ENCODE measurements around the gene KSR2.

The KSR2 gene

DNA sequence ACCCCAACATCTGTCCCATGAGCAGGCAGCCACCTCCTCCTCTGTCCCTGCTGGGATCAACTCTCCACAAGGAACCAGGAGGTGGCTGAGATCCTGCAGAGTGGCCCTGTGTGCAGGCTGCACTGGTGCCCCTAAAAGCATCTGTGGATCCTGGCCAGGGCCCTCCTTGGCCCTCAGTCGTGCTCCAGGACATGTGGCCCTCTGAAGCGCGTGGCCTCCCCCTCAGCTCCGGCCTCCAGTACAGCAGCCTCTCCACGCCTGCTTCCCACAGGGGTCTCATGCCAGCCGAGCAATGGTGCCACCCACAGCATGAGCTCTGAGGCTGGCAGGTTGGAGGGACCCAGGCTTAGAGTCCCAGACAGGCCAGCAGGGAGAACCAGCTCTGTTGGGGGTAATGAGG lies 530.0 kb downstream of the KSR2 start:
- H3K9me3 ChIP-seq (ENCODE audit: insufficient read depth, low read length) = no peaks in the 10 kb centered on the region

DNA sequence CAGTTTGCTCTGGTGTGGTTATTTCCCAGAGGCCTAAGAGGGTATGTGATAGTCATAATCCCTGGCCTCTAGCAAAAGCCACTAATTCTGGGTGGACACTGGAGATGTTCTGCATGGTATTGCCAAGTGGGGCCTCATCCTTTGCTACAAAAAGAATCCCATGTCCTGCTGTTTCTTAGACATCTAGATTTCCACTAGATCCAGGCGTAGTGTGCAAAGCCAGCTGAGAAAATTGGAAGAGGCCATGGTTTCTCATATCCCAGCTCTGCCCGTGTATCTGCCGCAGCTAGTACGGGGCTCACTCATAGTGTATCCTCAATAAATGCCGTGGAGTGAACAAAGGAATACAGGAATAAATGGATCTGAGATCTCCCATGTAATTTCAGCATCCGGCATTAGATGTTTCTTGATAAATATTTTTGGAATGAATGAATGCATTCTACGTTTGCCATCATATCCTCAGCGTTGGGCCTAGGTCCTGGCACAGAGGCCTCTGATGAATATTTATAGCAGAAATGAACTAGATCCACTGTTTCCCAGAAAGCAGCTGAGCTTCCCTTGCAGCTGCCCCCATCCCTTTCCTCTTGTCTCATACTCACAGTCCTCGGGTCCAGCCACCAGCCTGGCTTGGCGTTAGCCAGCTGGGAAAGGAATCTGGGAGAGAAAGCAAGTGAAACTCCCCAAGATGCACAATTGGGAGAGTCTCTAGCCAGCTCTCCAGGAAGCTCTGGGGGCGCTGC lies 531.1 kb downstream of the KSR2 start:
- H3K27me3 ChIP-seq (ENCODE audit: low read depth, low read length) = no peaks in the 10 kb centered on the region
- H3K79me2 ChIP-seq (ENCODE audit: low read length) = no peaks in the 10 kb centered on the region
- no peak overlapping the region for H3K27ac ChIP-seq (ENCODE audit: low read length)
- H3K4me2 ChIP-seq (ENCODE audit: low read length) = no peak overlapping the region
- no peaks in the 10 kb centered on the region for H3K36me3 ChIP-seq (replicated peaks; ENCODE audit: low read depth, low read length)
- no peak overlapping the region for H3K4me3 ChIP-seq (ENCODE audit: low read length)
- TF ChIP-seq, protein P1, sequence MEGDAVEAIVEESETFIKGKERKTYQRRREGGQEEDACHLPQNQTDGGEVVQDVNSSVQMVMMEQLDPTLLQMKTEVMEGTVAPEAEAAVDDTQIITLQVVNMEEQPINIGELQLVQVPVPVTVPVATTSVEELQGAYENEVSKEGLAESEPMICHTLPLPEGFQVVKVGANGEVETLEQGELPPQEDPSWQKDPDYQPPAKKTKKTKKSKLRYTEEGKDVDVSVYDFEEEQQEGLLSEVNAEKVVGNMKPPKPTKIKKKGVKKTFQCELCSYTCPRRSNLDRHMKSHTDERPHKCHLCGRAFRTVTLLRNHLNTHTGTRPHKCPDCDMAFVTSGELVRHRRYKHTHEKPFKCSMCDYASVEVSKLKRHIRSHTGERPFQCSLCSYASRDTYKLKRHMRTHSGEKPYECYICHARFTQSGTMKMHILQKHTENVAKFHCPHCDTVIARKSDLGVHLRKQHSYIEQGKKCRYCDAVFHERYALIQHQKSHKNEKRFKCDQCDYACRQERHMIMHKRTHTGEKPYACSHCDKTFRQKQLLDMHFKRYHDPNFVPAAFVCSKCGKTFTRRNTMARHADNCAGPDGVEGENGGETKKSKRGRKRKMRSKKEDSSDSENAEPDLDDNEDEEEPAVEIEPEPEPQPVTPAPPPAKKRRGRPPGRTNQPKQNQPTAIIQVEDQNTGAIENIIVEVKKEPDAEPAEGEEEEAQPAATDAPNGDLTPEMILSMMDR (IDR thresholded peaks at IDR 0.05; ENCODE audit: low read depth, low read length) = no peak
- TF ChIP-seq EZH2phosphoT487 (IDR thresholded peaks at IDR 0.05; ENCODE audit: low read depth) = no peak
- no peaks in the 10 kb centered on the region for H4K20me1 ChIP-seq (ENCODE audit: insufficient read depth, low read length)
- H3K9me3 ChIP-seq (ENCODE audit: insufficient read depth, low read length) = no peaks in the 10 kb centered on the region
- no peak overlapping the region for H3K9ac ChIP-seq (ENCODE audit: low read length)
- H2AFZ ChIP-seq (ENCODE audit: low read depth, low read length) = no peak overlapping the region
- no peaks in the 10 kb centered on the region for H3K4me1 ChIP-seq (ENCODE audit: low read length)

More for the DNA sequence above, 530.0 kb downstream of the KSR2 start:
- Histone ChIP-seq H3K9ac (ENCODE audit: low read length) (no peak overlapping the region), H3K36me3 (replicated peaks; ENCODE audit: low read depth, low read length) (no peaks in the 10 kb centered on the region), H3K79me2 (ENCODE audit: low read length) (no peaks in the 10 kb centered on the region), H3K4me3 (ENCODE audit: low read length) (no peak overlapping the region), H3K4me1 (ENCODE audit: low read length) (no peaks in the 10 kb centered on the region), H3K27ac (ENCODE audit: low read length) (no peak overlapping the region), H4K20me1 (ENCODE audit: insufficient read depth, low read length) (no peaks in the 10 kb centered on the region), H3K4me2 (ENCODE audit: low read length) (no peak overlapping the region), H3K27me3 (ENCODE audit: low read depth, low read length) (no peaks in the 10 kb centered on the region), H2AFZ (ENCODE audit: low read depth, low read length) (no peak overlapping the region)
- no peak for TF ChIP-seq EZH2phosphoT487 (IDR thresholded peaks at IDR 0.05; ENCODE audit: low read depth)
- TF ChIP-seq, protein P1 (IDR thresholded peaks at IDR 0.05; ENCODE audit: low read depth, low read length) = no peak

DNA sequence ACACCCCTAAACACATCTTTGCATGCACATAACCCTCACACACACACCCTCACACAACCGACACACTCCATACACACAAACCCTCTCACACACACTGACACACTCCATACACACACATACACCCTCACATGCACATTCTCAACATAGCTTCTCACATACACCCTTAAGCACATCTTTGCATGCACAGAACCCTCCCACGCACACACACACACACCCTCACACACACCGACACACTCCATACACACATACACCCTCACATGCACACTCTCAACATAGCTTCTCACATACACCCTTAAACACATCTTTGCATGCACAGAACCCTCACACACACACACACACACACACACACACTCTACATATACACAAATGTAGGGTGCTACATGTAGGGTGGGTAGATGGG lies 534.9 kb downstream of the KSR2 start:
- H3K36me3 ChIP-seq (replicated peaks; ENCODE audit: low read depth, low read length) = no peaks in the 10 kb centered on the region
- no peaks in the 10 kb centered on the region for H3K4me1 ChIP-seq (ENCODE audit: low read length)
- H4K20me1 ChIP-seq (ENCODE audit: insufficient read depth, low read length) = no peaks in the 10 kb centered on the region
- no peak overlapping the region for H3K4me2 ChIP-seq (ENCODE audit: low read length)
- no peak overlapping the region for H3K9ac ChIP-seq (ENCODE audit: low read length)
- H2AFZ ChIP-seq (ENCODE audit: low read depth, low read length) = no peak overlapping the region
- no peak overlapping the region for H3K27ac ChIP-seq (ENCODE audit: low read length)
- no peaks in the 10 kb centered on the region for H3K79me2 ChIP-seq (ENCODE audit: low read length)
- H3K27me3 ChIP-seq (ENCODE audit: low read depth, low read length) = no peaks in the 10 kb centered on the region
- H3K9me3 ChIP-seq (ENCODE audit: insufficient read depth, low read length) = no peaks in the 10 kb centered on the region
- TF ChIP-seq, protein P1 (IDR thresholded peaks at IDR 0.05; ENCODE audit: low read depth, low read length) = no peak
- no peak for TF ChIP-seq EZH2phosphoT487 (IDR thresholded peaks at IDR 0.05; ENCODE audit: low read depth)
- H3K4me3 ChIP-seq (ENCODE audit: low read length) = no peak overlapping the region

DNA sequence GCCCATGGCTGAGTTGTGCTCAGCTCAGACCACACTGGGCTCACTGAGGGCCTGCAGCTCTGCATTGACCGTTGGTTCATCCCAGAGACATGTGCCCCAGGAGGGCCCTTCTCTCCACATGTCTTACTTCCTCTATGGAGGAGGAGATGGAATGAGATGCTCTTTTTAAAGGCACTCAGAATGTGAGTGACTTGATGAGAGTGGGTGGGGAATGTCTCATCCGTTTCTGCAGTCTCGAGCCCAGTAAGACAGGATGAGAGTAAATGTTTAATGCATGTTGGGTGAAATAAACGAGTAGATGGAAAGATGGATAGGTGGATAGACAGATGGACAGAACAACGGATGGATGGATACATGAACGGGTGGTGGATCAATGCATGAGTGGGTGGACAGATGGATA lies 538.5 kb downstream of the KSR2 start:
- Histone ChIP-seq H3K27me3 (ENCODE audit: low read depth, low read length) (no peaks in the 10 kb centered on the region), H3K79me2 (ENCODE audit: low read length) (no peaks in the 10 kb centered on the region), H3K27ac (ENCODE audit: low read length) (no peak overlapping the region), H3K4me2 (ENCODE audit: low read length) (no peak overlapping the region), H3K4me1 (ENCODE audit: low read length) (no peaks in the 10 kb centered on the region), H2AFZ (ENCODE audit: low read depth, low read length) (no peak overlapping the region), H3K9me3 (ENCODE audit: insufficient read depth, low read length) (no peaks in the 10 kb centered on the region), H4K20me1 (ENCODE audit: insufficient read depth, low read length) (no peaks in the 10 kb centered on the region), H3K4me3 (ENCODE audit: low read length) (no peak overlapping the region), H3K36me3 (replicated peaks; ENCODE audit: low read depth, low read length) (no peaks in the 10 kb centered on the region), H3K9ac (ENCODE audit: low read length) (no peak overlapping the region)
- TF ChIP-seq, protein P1 (IDR thresholded peaks at IDR 0.05; ENCODE audit: low read depth, low read length) = no peak
- no peak for TF ChIP-seq EZH2phosphoT487 (IDR thresholded peaks at IDR 0.05; ENCODE audit: low read depth)

Data from OCI-LY3 (cell line).